ENCODE data around the gene MAP3K6. TPM values are rescaled to one million over a fixed set of nuclear protein-coding genes. Genes with fewer than 3 reads are reported as not detected.

Gene MAP3K6
- total and polyA plus RNA-seq, 7 experiments from 2014 or later = 5.9 to 17.0 (median 14.2) TPM

- intact Hi-C loops (cut with micrococcal nuclease) = no loop called here
- H3K9me3 Mint-ChIP-seq = no peaks in the 10 kb centered on the region
- ATAC-seq = no peak
- peak within 1 kb of the TSS in 2 of 9 donors; percentile 52 to 87 for H3K27ac Mint-ChIP-seq
- no peaks in the 10 kb centered on the region for H3K27me3 ChIP-seq (ENCODE audit: control insufficient read depth in 2 of 2, insufficient read depth in 2 of 2, low read length in 2 of 2)
- no peak within 1 kb of the TSS for H3K27ac ChIP-seq (ENCODE audit: low read depth, low read length)
- peaks cover 0 to 3% of the 10 kb centered on the region in 2 donors for H3K4me1 ChIP-seq (ENCODE audit: control insufficient read depth in 2 of 2, insufficient read depth in 2 of 2, low read length in 2 of 2)
- H3K4me3 Mint-ChIP-seq = no peak within 1 kb of the TSS
- DNase-seq = no peak
- H3K9me3 ChIP-seq (ENCODE audit: control insufficient read depth in 2 of 3, low read length in 3 of 3) = no peaks in the 10 kb centered on the region
- no peaks in the 10 kb centered on the region for H3K36me3 ChIP-seq (ENCODE audit: control insufficient read depth in 2 of 3, insufficient read depth in 3 of 3, low read length in 3 of 3)
- no peak within 1 kb of the TSS for H3K4me3 ChIP-seq (ENCODE audit: low read length)
- peaks cover 4 to 10% (median 8%) of the 10 kb centered on the region in 7 donors for H3K4me1 Mint-ChIP-seq
- ChIA-PET POLR2A (interaction anchor here (0.6 to 0.7 kb wide), 2 partner anchors 8 to 235 kb away, joined by 3 to 4 read pairs; no protein-coding TSS in a partner anchor), CTCF (interaction anchor here (0.6 to 0.9 kb wide), 2 partner anchors 16 to 40 kb away, joined by 3 read pairs; no protein-coding TSS in a partner anchor)
- no peaks in the 10 kb centered on the region for H3K36me3 Mint-ChIP-seq
- H3K27me3 Mint-ChIP-seq = peaks cover 0 to 3% (median 0%) of the 10 kb centered on the region in 5 donors
Measured at GRCh38 chr1:27374362-27375086, 7.8 kb upstream of the MAP3K6 start, which contains the start of gene FCN3. Gene FCN3, minus strand, starts transcription at chr1:27374824. Its CDS starts 6 bp downstream, at chr1:27374818.

- intact Hi-C loops (cut with micrococcal nuclease) = no loop called here
- H3K4me1 Mint-ChIP-seq = peaks cover 13 to 19% (median 14%) of the 10 kb centered on the region in 7 donors
- CTCF ChIA-PET = interaction anchor here (2.3 kb wide), 1 partner anchor 16 kb away, joined by 5 read pairs; no protein-coding TSS in a partner anchor
Measured at GRCh38 chr1:27372808-27373690, 6.3 kb upstream of the MAP3K6 start.

GRCh38 chr1:27372022-27372807 lies 5.5 kb upstream of the MAP3K6 start:
- ATAC-seq (no peak), DNase-seq (no peak)
- Histone ChIP-seq H3K4me1 (ENCODE audit: control insufficient read depth in 2 of 2, insufficient read depth in 2 of 2, low read length in 2 of 2) (peaks cover 0 to 4% of the 10 kb centered on the region in 2 donors), H3K9me3 (ENCODE audit: control insufficient read depth in 2 of 3, low read length in 3 of 3) (no peaks in the 10 kb centered on the region), H3K27me3 (ENCODE audit: control insufficient read depth in 2 of 2, insufficient read depth in 2 of 2, low read length in 2 of 2) (no peaks in the 10 kb centered on the region), H3K4me3 (ENCODE audit: low read length) (no peak overlapping the region), H3K36me3 (ENCODE audit: control insufficient read depth in 2 of 3, insufficient read depth in 3 of 3, low read length in 3 of 3) (no peaks in the 10 kb centered on the region), H3K27ac (ENCODE audit: low read depth, low read length) (no peak overlapping the region)
- CTCF ChIA-PET = interaction anchor here (2.0 to 2.3 kb wide), 2 partner anchors 15 to 40 kb away, joined by 5 to 8 read pairs; no protein-coding TSS in a partner anchor
- H3K9me3 Mint-ChIP-seq = no peaks in the 10 kb centered on the region
- no peak overlapping the region for H3K27ac Mint-ChIP-seq
- H3K4me1 Mint-ChIP-seq = peaks cover 13 to 25% (median 19%) of the 10 kb centered on the region in 7 donors
- POLR2A ChIA-PET = no interaction called here
- intact Hi-C loops (cut with micrococcal nuclease) = no loop called here
- no peak overlapping the region for H3K4me3 Mint-ChIP-seq
- peaks cover 0 to 3% (median 0%) of the 10 kb centered on the region in 5 donors for H3K27me3 Mint-ChIP-seq
- no peaks in the 10 kb centered on the region for H3K36me3 Mint-ChIP-seq

More at GRCh38 chr1:27372808-27373690, 6.3 kb upstream of the MAP3K6 start:
- peaks cover 0 to 4% of the 10 kb centered on the region in 2 donors for H3K4me1 ChIP-seq (ENCODE audit: control insufficient read depth in 2 of 2, insufficient read depth in 2 of 2, low read length in 2 of 2)
- Mint-ChIP-seq H3K27ac (peak overlapping the region in 1 of 9 donors; percentile 52), H3K9me3 (no peaks in the 10 kb centered on the region), H3K36me3 (no peaks in the 10 kb centered on the region), H3K4me3 (no peak overlapping the region), H3K27me3 (peaks cover 0 to 3% (median 0%) of the 10 kb centered on the region in 5 donors)
- H3K27ac ChIP-seq (ENCODE audit: low read depth, low read length) = no peak overlapping the region
- no peaks in the 10 kb centered on the region for H3K27me3 ChIP-seq (ENCODE audit: control insufficient read depth in 2 of 2, insufficient read depth in 2 of 2, low read length in 2 of 2)
- DNase-seq = no peak
- no peak for ATAC-seq
- H3K36me3 ChIP-seq (ENCODE audit: control insufficient read depth in 2 of 3, insufficient read depth in 3 of 3, low read length in 3 of 3) = no peaks in the 10 kb centered on the region
- H3K4me3 ChIP-seq (ENCODE audit: low read length) = no peak overlapping the region
- no peaks in the 10 kb centered on the region for H3K9me3 ChIP-seq (ENCODE audit: control insufficient read depth in 2 of 3, low read length in 3 of 3)
- POLR2A ChIA-PET = no interaction called here

DNA sequence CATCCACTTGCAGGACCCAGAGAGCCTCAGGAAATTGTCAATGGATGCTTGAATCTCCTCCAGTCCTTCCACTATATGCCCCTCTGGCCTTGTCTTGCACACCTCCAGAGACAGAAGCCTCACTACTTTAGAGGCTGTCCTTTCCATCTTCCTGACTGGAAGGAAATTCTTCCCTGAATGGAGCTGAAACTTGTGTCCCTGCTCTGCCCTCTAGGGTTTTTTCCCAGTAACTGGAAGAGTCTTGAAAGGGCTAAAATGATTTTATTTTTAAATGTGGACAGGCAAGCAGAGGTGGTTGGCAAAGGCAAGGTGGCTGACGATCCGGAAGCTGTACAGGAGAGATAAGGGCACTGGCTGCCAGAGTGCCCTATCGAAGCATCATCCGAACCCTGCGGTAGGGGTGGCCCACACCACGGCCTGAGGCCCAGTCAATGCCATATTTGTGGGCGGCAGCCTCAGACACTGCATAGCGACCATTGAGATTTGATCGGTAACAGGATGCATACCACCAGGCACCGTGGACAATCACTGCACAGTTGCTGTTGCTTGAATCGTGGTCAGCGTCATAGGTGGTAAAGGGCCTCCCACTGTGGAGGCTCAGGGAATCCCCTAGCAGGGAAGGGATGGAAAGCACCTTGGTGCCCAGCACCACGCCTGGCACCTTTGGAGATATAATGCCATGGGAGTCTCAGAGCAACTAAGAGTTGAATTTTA lies 2.3 kb upstream of the MAP3K6 start:
- ATAC-seq (peak; percentile 44), DNase-seq (no peak)
- H3K4me1 ChIP-seq (ENCODE audit: control insufficient read depth in 2 of 2, insufficient read depth in 2 of 2, low read length in 2 of 2) = peaks cover 13 to 17% of the 10 kb centered on the region in 2 donors
- Mint-ChIP-seq H3K27ac (peak overlapping the region in 6 of 9 donors; percentile 0 to 71 (median 44)), H3K36me3 (no peaks in the 10 kb centered on the region), H3K27me3 (peaks cover 0 to 3% (median 0%) of the 10 kb centered on the region in 5 donors), H3K9me3 (no peaks in the 10 kb centered on the region), H3K4me1 (peaks cover 20 to 47% (median 41%) of the 10 kb centered on the region in 7 donors), H3K4me3 (peak overlapping the region in 3 of 10 donors; percentile 21 to 57 (median 23))
- no peaks in the 10 kb centered on the region for H3K27me3 ChIP-seq (ENCODE audit: control insufficient read depth in 2 of 2, insufficient read depth in 2 of 2, low read length in 2 of 2)
- H3K4me3 ChIP-seq (ENCODE audit: low read length) = no peak overlapping the region
- ChIA-PET CTCF (interaction anchor here (1.4 to 3.0 kb wide), 2 partner anchors 12 to 72 kb away, joined by 6 to 10 read pairs; no protein-coding TSS in a partner anchor), POLR2A (interaction anchor here (1.6 kb wide), 1 partner anchor 11 kb away, joined by 7 read pairs; no protein-coding TSS in a partner anchor)
- H3K36me3 ChIP-seq (ENCODE audit: control insufficient read depth in 2 of 3, insufficient read depth in 3 of 3, low read length in 3 of 3) = no peaks in the 10 kb centered on the region
- H3K9me3 ChIP-seq (ENCODE audit: control insufficient read depth in 2 of 3, low read length in 3 of 3) = no peaks in the 10 kb centered on the region
- intact Hi-C loops (cut with micrococcal nuclease) = no loop called here
- H3K27ac ChIP-seq (ENCODE audit: low read depth, low read length) = no peak overlapping the region

DNA sequence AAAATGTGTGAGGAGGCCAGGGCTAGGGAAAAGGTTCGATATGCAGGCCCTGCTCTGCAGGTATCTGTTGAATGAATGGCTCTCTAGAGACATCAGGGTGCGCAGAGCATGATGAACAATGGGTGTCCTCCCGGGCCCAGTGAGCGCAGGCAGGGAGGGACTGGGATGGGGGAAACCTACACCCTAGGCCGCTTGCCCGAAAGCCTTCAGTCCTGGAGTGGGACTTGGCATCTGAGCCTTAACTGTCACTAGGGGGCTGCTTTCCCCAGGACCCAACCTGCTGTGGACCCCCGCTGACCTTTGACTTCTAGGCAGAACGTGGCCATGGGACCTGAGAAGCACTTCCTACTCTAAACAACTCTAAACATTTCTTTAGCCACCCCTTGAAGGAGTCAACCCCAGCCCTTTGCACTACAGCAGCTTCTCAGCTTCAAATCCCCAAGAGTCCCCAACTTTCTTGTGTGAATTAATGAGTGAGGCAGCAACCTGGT lies 444 bp upstream of the MAP3K6 start:
- Histone ChIP-seq H3K9me3 (ENCODE audit: control insufficient read depth in 2 of 3, low read length in 3 of 3) (no peaks in the 10 kb centered on the region), H3K36me3 (ENCODE audit: control insufficient read depth in 2 of 3, insufficient read depth in 3 of 3, low read length in 3 of 3) (no peaks in the 10 kb centered on the region), H3K27ac (ENCODE audit: low read depth, low read length) (no peak overlapping the region), H3K4me3 (ENCODE audit: low read length) (peak overlapping the region; percentile 25), H3K4me1 (ENCODE audit: control insufficient read depth in 2 of 2, insufficient read depth in 2 of 2, low read length in 2 of 2) (peaks cover 13 to 17% of the 10 kb centered on the region in 2 donors), H3K27me3 (ENCODE audit: control insufficient read depth in 2 of 2, insufficient read depth in 2 of 2, low read length in 2 of 2) (no peaks in the 10 kb centered on the region)
- no peaks in the 10 kb centered on the region for H3K9me3 Mint-ChIP-seq
- no peaks in the 10 kb centered on the region for H3K27me3 Mint-ChIP-seq
- peaks cover 21 to 52% (median 41%) of the 10 kb centered on the region in 7 donors for H3K4me1 Mint-ChIP-seq
- H3K27ac Mint-ChIP-seq = peak overlapping the region in 8 of 9 donors; percentile 49 to 89 (median 62)
- DNase-seq = no peak
- ATAC-seq = no peak
- CTCF ChIA-PET = interaction anchor here (0.6 to 2.6 kb wide), 5 partner anchors 9 to 286 kb away, joined by 3 to 18 read pairs (median 4); no protein-coding TSS in a partner anchor
- H3K4me3 Mint-ChIP-seq = peak overlapping the region; percentile 72 to 90 (median 82)
- POLR2A ChIA-PET = interaction anchor here (1.4 to 2.1 kb wide), 2 partner anchors 10 to 22 kb away, joined by 6 to 14 read pairs; no protein-coding TSS in a partner anchor
- intact Hi-C loops (cut with micrococcal nuclease) = loop anchor here (2.0 kb wide), 2 partner anchors 24 to 34 kb away; partner anchors contain the start of gene SYTL1 (in 1 of the 2)
- no peaks in the 10 kb centered on the region for H3K36me3 Mint-ChIP-seq
